Cardiac septum (tissue), 1 donor: ENCODE measurements around the gene ZMIZ1. TPM values are rescaled to one million over a fixed set of nuclear protein-coding genes. Genes with fewer than 3 reads are reported as not detected.
A peak's percentile ranks its signal among the peaks of the same experiment; 100 is the strongest.

Source experiments
- DNase-seq: peaks from one replicate; pipeline ENCODE4 v3.0.0-alpha.2; 2020; ENCODE audit warnings: low spot score
- intact Hi-C: fragments of 100-400 bp; cut with DNase I; formaldehyde crosslinking; loops from one replicate; pipeline ENCODE4 v1.14.0; 2022
- total RNA-seq: library from RNA; stranded (reverse); fragmentation: NEBNext Ultra II Directional; extraction: Animal tissue kit (Norgen Biotek cat#: 25700); gene quantifications from one replicate; pipeline ENCODE4 v1.2.1, GENCODE V29; 2021
- donor health status: DM: no; HTN: no; CAD: no.

Gene ZMIZ1
- total RNA-seq, 1 donor from 2014 or later = 40.7 TPM

- DNase-seq = no peak
- intact Hi-C loops = no loop called here
Measured at GRCh38 chr10:79292891-79293746, 224.4 kb downstream of the ZMIZ1 start.

GRCh38 chr10:79293841-79294581 is 225.2 kb downstream of the ZMIZ1 start:
- peak; percentile 86 for DNase-seq

GRCh38 chr10:79295563-79295962 is 226.8 kb downstream of the ZMIZ1 start:
- DNase-seq = peak; percentile 93

More at GRCh38 chr10:79293841-79294581, 225.2 kb downstream of the ZMIZ1 start:
- intact Hi-C loops = no loop called here

GRCh38 chr10:79296431-79296830 is 227.7 kb downstream of the ZMIZ1 start:
- no peak for DNase-seq
- intact Hi-C loops = no loop called here

More at GRCh38 chr10:79295563-79295962, 226.8 kb downstream of the ZMIZ1 start:
- intact Hi-C loops = no loop called here

GRCh38 chr10:79298403-79299244 is 229.9 kb downstream of the ZMIZ1 start:
- no peak for DNase-seq
- intact Hi-C loops = no loop called here

- intact Hi-C loops = no loop called here
- no peak for DNase-seq
Measured at GRCh38 chr10:79299397-79300241, 230.9 kb downstream of the ZMIZ1 start.

- intact Hi-C loops = no loop called here
- no peak for DNase-seq
Measured at GRCh38 chr10:79300711-79301110, 231.9 kb downstream of the ZMIZ1 start.

GRCh38 chr10:79301754-79302530 is 233.2 kb downstream of the ZMIZ1 start:
- DNase-seq = no peak
- intact Hi-C loops = no loop called here

GRCh38 chr10:79303631-79304478 is 235.1 kb downstream of the ZMIZ1 start:
- intact Hi-C loops = no loop called here
- no peak for DNase-seq

- intact Hi-C loops = no loop called here
- DNase-seq = no peak
Measured at GRCh38 chr10:79304479-79305087, 235.8 kb downstream of the ZMIZ1 start.

GRCh38 chr10:79305515-79305914 is 236.7 kb downstream of the ZMIZ1 start:
- intact Hi-C loops = no loop called here
- no peak for DNase-seq

GRCh38 chr10:79305988-79306387 is 237.2 kb downstream of the ZMIZ1 start:
- no peak for DNase-seq
- intact Hi-C loops = no loop called here

- intact Hi-C loops = no loop called here
- no peak for DNase-seq
Measured at GRCh38 chr10:79306644-79307220, 238.0 kb downstream of the ZMIZ1 start.

- DNase-seq = no peak
- intact Hi-C loops = no loop called here
Measured at GRCh38 chr10:79308016-79308415, 239.2 kb downstream of the ZMIZ1 start.

- DNase-seq = no peak
- intact Hi-C loops = no loop called here
Measured at GRCh38 chr10:79308969-79309665, 240.4 kb downstream of the ZMIZ1 start.
